ACC112 (cell line): ENCODE data around the gene PADI4.

Experiments used
- H2AFZ ChIP-seq: fragments of 200-600 bp; sonication (generic); one replicate; pipeline ENCODE4 v1.6.0; 2017; ENCODE audit warnings: antibody characterized with exemption, low read length; ENCODE audit not compliant: unreplicated experiment
- H3K27ac ChIP-seq: fragments of 200-600 bp; sonication (generic); 2 replicates; pipeline ENCODE4 v1.5.1; 2014; ENCODE audit warnings: low read depth, mild to moderate bottlenecking, antibody characterized with exemption, low read length, moderate library complexity
- H3K27me3 ChIP-seq: fragments of 200-600 bp; sonication (generic); 2 replicates; pipeline ENCODE4 v1.6.1; 2014; ENCODE audit warnings: mild to moderate bottlenecking, antibody characterized with exemption, low read length, moderate library complexity, mixed read lengths; ENCODE audit not compliant: insufficient read depth
- H3K36me3 ChIP-seq: fragments of 200-600 bp; sonication (generic); 2 replicates; pipeline ENCODE4 v1.6.1; 2016; ENCODE audit warnings: mild to moderate bottlenecking, antibody characterized with exemption, low read length, moderate library complexity, mixed read lengths; ENCODE audit not compliant: insufficient read depth
- H3K4me1 ChIP-seq: fragments of 200-600 bp; sonication (generic); one replicate; pipeline ENCODE4 v1.6.1; 2016; ENCODE audit warnings: low read length, mixed read lengths; ENCODE audit not compliant: insufficient read depth, unreplicated experiment, control insufficient read depth
- H3K4me3 ChIP-seq: fragments of 200-600 bp; sonication (generic); 2 replicates; pipeline ENCODE4 v1.5.1; 2014; ENCODE audit warnings: mild to moderate bottlenecking, low read depth, low read length
- H3K79me2 ChIP-seq: fragments of 200-600 bp; sonication (generic); one replicate; pipeline ENCODE4 v1.6.0; 2016; ENCODE audit warnings: low read length; ENCODE audit not compliant: control insufficient read depth, unreplicated experiment, insufficient read depth

The PADI4 gene

GRCh38 chr1:17350083-17350482 is 42.1 kb downstream of the PADI4 start:
- Histone ChIP-seq H3K27me3 (peaks cover 14% of the 10 kb centered on the region; the same call in 1 of the 2 replicates), H3K79me2 (no peaks in the 10 kb centered on the region), H3K4me3 (no peak overlapping the region), H2AFZ (no peak overlapping the region), H3K36me3 (no peaks in the 10 kb centered on the region), H3K27ac (no peak overlapping the region), H3K4me1 (peaks cover 10% of the 10 kb centered on the region)

GRCh38 chr1:17350928-17351446 is 43.0 kb downstream of the PADI4 start:
- Histone ChIP-seq H2AFZ (no peak overlapping the region), H3K4me3 (no peak overlapping the region), H3K4me1 (peaks cover 10% of the 10 kb centered on the region), H3K36me3 (no peaks in the 10 kb centered on the region), H3K79me2 (no peaks in the 10 kb centered on the region), H3K27me3 (peaks cover 14% of the 10 kb centered on the region; the same call in 1 of the 2 replicates), H3K27ac (no peak overlapping the region)

GRCh38 chr1:17351598-17352324 is 43.8 kb downstream of the PADI4 start:
- no peak overlapping the region for H3K4me3 ChIP-seq
- no peaks in the 10 kb centered on the region for H3K36me3 ChIP-seq
- no peaks in the 10 kb centered on the region for H3K79me2 ChIP-seq
- no peak overlapping the region for H3K27ac ChIP-seq
- H3K4me1 ChIP-seq = peaks cover 10% of the 10 kb centered on the region
- peaks cover 14% of the 10 kb centered on the region; the same call in 1 of the 2 replicates for H3K27me3 ChIP-seq
- H2AFZ ChIP-seq = no peak overlapping the region

GRCh38 chr1:17352419-17352909 is 44.5 kb downstream of the PADI4 start:
- Histone ChIP-seq H3K27me3 (peaks cover 14% of the 10 kb centered on the region; the same call in 1 of the 2 replicates), H3K4me1 (peaks cover 10% of the 10 kb centered on the region), H3K27ac (no peak overlapping the region), H3K79me2 (no peaks in the 10 kb centered on the region), H3K36me3 (no peaks in the 10 kb centered on the region), H2AFZ (no peak overlapping the region), H3K4me3 (no peak overlapping the region)

- Histone ChIP-seq H3K4me3 (no peak overlapping the region), H2AFZ (no peak overlapping the region), H3K79me2 (no peaks in the 10 kb centered on the region), H3K36me3 (no peaks in the 10 kb centered on the region), H3K27me3 (peaks cover 14% of the 10 kb centered on the region; the same call in 1 of the 2 replicates), H3K27ac (no peak overlapping the region), H3K4me1 (no peaks in the 10 kb centered on the region)
These were observed 47.9 kb downstream of the PADI4 start for GRCh38 chr1:17355898-17356297.

GRCh38 chr1:17356387-17357026 is 48.5 kb downstream of the PADI4 start:
- Histone ChIP-seq H2AFZ (no peak overlapping the region), H3K27ac (no peak overlapping the region), H3K27me3 (peaks cover 14% of the 10 kb centered on the region; the same call in 1 of the 2 replicates), H3K79me2 (no peaks in the 10 kb centered on the region), H3K36me3 (no peaks in the 10 kb centered on the region), H3K4me3 (no peak overlapping the region), H3K4me1 (no peaks in the 10 kb centered on the region)

GRCh38 chr1:17358557-17358956 is 50.6 kb downstream of the PADI4 start:
- Histone ChIP-seq H3K4me3 (no peak overlapping the region), H3K79me2 (no peaks in the 10 kb centered on the region), H3K27me3 (peaks cover 1% of the 10 kb centered on the region; the same call in 1 of the 2 replicates), H3K27ac (no peak overlapping the region), H3K36me3 (no peaks in the 10 kb centered on the region), H2AFZ (no peak overlapping the region), H3K4me1 (no peaks in the 10 kb centered on the region)

- H3K79me2 ChIP-seq = no peaks in the 10 kb centered on the region
- H3K4me1 ChIP-seq = no peaks in the 10 kb centered on the region
- H3K4me3 ChIP-seq = no peak overlapping the region
- H3K27me3 ChIP-seq = peaks cover 6% of the 10 kb centered on the region; the same call in 1 of the 2 replicates
- H2AFZ ChIP-seq = no peak overlapping the region
- H3K27ac ChIP-seq = no peak overlapping the region
- H3K36me3 ChIP-seq = no peaks in the 10 kb centered on the region
These were observed 51.0 kb downstream of the PADI4 start for GRCh38 chr1:17359031-17359430.

- no peaks in the 10 kb centered on the region for H3K36me3 ChIP-seq
These were observed 51.8 kb downstream of the PADI4 start for GRCh38 chr1:17359808-17360207.

GRCh38 chr1:17360272-17360956 is 52.4 kb downstream of the PADI4 start:
- H3K27ac ChIP-seq = no peak overlapping the region
- H3K79me2 ChIP-seq = no peaks in the 10 kb centered on the region
- H3K4me1 ChIP-seq = no peaks in the 10 kb centered on the region
- no peak overlapping the region for H3K4me3 ChIP-seq
- no peaks in the 10 kb centered on the region for H3K36me3 ChIP-seq
- H2AFZ ChIP-seq = no peak overlapping the region
- H3K27me3 ChIP-seq = peaks cover 15% of the 10 kb centered on the region

More at GRCh38 chr1:17359808-17360207, 51.8 kb downstream of the PADI4 start:
- Histone ChIP-seq H3K27ac (no peak overlapping the region), H3K79me2 (no peaks in the 10 kb centered on the region), H2AFZ (no peak overlapping the region), H3K27me3 (peaks cover 14% of the 10 kb centered on the region), H3K4me1 (no peaks in the 10 kb centered on the region), H3K4me3 (no peak overlapping the region)
